ENCODE data around the gene SSBP4. TPM values are rescaled to one million over a fixed set of nuclear protein-coding genes. Genes with fewer than 3 reads are reported as not detected.

The SSBP4 gene
- total RNA-seq, 1 experiment from 2014 or later: 51.2 TPM

DNA sequence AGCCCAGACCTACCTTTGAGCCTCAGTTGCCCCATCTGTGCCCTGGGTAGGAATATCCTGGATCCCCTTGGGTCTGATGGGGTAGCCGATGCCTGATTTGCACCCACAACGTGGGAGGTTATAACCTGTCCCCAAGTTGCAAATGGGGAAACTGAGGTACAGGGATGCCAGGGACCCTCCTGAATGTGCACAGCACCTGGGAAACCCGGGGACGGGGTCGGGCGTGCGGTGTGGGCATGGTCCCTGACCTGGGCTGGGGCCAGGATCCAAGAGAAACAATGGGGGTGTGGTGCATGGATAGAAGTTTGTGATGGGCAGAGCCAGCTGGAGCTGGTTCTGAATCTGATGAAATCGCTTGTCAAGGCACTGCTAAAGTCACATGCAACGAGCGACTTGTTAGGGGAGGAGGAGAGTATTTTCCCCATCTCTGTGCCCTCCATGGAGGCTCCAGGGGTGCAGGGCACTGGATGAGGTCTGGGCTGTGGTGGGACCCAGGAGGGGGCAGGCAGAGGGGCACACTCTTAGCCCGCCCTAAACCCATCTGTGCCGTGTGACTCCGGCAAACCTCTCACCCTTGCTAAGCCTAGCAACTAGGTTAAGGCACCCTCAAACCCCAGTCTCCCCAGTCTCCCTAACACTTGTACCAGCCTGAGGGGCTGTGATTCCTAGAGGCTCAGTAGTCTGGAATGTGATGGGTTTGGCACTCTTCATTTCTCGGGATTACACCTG lies 32.5 kb upstream of the SSBP4 start (continued):
- TF ChIP-seq, protein P1, sequence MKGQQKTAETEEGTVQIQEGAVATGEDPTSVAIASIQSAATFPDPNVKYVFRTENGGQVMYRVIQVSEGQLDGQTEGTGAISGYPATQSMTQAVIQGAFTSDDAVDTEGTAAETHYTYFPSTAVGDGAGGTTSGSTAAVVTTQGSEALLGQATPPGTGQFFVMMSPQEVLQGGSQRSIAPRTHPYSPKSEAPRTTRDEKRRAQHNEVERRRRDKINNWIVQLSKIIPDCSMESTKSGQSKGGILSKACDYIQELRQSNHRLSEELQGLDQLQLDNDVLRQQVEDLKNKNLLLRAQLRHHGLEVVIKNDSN (CRISPR knock-in tag; IDR thresholded peaks at IDR 0.05): peak; percentile 30; the same call in 1 of the 2 replicates
- TF ChIP-seq NFYB (CRISPR knock-in tag; conservative IDR thresholded peaks at IDR 0.05; ENCODE audit: low read depth) (no peak), CREB1 (CRISPR knock-in tag; IDR thresholded peaks at IDR 0.05) (no peak), GRHL2 (CRISPR knock-in tag; IDR thresholded peaks at IDR 0.05; ENCODE audit: insufficient replicate concordance, severe bottlenecking) (no peak), ELF4 (CRISPR knock-in tag; IDR thresholded peaks at IDR 0.05; ENCODE audit: low read depth) (no peak)
- TF ChIP-seq, protein P2, sequence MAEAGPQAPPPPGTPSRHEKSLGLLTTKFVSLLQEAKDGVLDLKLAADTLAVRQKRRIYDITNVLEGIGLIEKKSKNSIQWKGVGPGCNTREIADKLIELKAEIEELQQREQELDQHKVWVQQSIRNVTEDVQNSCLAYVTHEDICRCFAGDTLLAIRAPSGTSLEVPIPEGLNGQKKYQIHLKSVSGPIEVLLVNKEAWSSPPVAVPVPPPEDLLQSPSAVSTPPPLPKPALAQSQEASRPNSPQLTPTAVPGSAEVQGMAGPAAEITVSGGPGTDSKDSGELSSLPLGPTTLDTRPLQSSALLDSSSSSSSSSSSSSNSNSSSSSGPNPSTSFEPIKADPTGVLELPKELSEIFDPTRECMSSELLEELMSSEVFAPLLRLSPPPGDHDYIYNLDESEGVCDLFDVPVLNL (CRISPR knock-in tag; IDR thresholded peaks at IDR 0.05; ENCODE audit: borderline replicate concordance, low read depth): no peak
- TF ChIP-seq, protein P3, sequence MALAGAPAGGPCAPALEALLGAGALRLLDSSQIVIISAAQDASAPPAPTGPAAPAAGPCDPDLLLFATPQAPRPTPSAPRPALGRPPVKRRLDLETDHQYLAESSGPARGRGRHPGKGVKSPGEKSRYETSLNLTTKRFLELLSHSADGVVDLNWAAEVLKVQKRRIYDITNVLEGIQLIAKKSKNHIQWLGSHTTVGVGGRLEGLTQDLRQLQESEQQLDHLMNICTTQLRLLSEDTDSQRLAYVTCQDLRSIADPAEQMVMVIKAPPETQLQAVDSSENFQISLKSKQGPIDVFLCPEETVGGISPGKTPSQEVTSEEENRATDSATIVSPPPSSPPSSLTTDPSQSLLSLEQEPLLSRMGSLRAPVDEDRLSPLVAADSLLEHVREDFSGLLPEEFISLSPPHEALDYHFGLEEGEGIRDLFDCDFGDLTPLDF (CRISPR knock-in tag; IDR thresholded peaks at IDR 0.05): no peak
- TF ChIP-seq, protein P4, sequence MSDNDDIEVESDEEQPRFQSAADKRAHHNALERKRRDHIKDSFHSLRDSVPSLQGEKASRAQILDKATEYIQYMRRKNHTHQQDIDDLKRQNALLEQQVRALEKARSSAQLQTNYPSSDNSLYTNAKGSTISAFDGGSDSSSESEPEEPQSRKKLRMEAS (CRISPR knock-in tag; IDR thresholded peaks at IDR 0.05): peak; percentile 29; the same call in 1 of the 2 replicates

DNA sequence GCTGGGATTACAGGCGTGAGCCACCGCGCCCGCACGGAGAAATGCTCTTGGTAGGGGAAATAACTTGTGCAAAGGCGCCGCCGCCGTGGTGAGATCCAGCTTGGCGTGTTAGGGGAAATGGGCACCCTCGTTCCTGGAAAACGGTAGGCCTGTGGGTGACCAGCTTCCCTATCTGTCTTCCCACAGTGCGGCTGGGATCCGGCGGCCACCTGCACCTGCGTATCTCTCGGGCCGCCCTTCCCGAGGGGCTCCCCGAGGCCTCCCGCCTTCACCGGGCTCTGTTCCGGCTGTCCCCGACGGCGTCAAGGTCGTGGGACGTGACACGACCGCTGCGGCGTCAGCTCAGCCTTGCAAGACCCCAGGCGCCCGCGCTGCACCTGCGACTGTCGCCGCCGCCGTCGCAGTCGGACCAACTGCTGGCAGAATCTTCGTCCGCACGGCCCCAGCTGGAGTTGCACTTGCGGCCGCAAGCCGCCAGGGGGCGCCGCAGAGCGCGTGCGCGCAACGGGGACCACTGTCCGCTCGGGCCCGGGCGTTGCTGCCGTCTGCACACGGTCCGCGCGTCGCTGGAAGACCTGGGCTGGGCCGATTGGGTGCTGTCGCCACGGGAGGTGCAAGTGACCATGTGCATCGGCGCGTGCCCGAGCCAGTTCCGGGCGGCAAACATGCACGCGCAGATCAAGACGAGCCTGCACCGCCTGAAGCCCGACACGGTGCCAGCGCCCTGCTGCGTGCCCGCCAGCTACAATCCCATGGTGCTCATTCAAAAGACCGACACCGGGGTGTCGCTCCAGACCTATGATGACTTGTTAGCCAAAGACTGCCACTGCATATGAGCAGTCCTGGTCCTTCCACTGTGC lies 30.9 kb upstream of the SSBP4 start:
- Mint-ChIP-seq H3K36me3 (peaks cover 11% of the 10 kb centered on the region), H3K9me3 (no peaks in the 10 kb centered on the region), H3K4me1 (peaks cover 29% of the 10 kb centered on the region), H3K27me3 (ENCODE audit: low read depth) (peaks cover 32% of the 10 kb centered on the region), H3K4me3 (peak overlapping the region; percentile 73), H3K27ac (no peak overlapping the region)
- CTCF ChIA-PET: interaction anchor here (0.6 to 6.1 kb wide), 50 partner anchors 8 to 1270 kb away, joined by 3 to 106 read pairs (median 6); partner anchors contain the start of genes IQCN, JUND, LRRC25 and LSM4
- POLR2A ChIA-PET: interaction anchor here (0.5 to 3.3 kb wide), 5 partner anchors 21 to 252 kb away, joined by 3 to 28 read pairs (median 4); partner anchors contain the start of gene JUND
- ATAC-seq (peak; percentile 69), DNase-seq (ENCODE audit: low spot score) (peak; percentile 90)
- TF ChIP-seq MYBL2 (CRISPR knock-in tag; IDR thresholded peaks at IDR 0.05) (peak; percentile 74; the same call in 1 of the 2 replicates), CREB1 (CRISPR knock-in tag; IDR thresholded peaks at IDR 0.05) (0 out of 2 replicates have a peak, but pooled peaks have one; percentile 45)
- TF ChIP-seq, protein P1 (CRISPR knock-in tag; IDR thresholded peaks at IDR 0.05): 0 out of 2 replicates have a peak, but pooled peaks have one; percentile 20
- TF ChIP-seq, protein P5, sequence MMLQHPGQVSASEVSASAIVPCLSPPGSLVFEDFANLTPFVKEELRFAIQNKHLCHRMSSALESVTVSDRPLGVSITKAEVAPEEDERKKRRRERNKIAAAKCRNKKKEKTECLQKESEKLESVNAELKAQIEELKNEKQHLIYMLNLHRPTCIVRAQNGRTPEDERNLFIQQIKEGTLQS (CRISPR knock-in tag; conservative IDR thresholded peaks at IDR 0.05): no peak
- TF ChIP-seq, protein P6, sequence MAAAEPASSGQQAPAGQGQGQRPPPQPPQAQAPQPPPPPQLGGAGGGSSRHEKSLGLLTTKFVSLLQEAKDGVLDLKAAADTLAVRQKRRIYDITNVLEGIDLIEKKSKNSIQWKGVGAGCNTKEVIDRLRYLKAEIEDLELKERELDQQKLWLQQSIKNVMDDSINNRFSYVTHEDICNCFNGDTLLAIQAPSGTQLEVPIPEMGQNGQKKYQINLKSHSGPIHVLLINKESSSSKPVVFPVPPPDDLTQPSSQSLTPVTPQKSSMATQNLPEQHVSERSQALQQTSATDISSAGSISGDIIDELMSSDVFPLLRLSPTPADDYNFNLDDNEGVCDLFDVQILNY (CRISPR knock-in tag; IDR thresholded peaks at IDR 0.05): peak; percentile 79
- TF ChIP-seq, protein P3 (CRISPR knock-in tag; IDR thresholded peaks at IDR 0.05): peak; percentile 35; the same call in 1 of the 2 replicates
- TF ChIP-seq, protein P7, sequence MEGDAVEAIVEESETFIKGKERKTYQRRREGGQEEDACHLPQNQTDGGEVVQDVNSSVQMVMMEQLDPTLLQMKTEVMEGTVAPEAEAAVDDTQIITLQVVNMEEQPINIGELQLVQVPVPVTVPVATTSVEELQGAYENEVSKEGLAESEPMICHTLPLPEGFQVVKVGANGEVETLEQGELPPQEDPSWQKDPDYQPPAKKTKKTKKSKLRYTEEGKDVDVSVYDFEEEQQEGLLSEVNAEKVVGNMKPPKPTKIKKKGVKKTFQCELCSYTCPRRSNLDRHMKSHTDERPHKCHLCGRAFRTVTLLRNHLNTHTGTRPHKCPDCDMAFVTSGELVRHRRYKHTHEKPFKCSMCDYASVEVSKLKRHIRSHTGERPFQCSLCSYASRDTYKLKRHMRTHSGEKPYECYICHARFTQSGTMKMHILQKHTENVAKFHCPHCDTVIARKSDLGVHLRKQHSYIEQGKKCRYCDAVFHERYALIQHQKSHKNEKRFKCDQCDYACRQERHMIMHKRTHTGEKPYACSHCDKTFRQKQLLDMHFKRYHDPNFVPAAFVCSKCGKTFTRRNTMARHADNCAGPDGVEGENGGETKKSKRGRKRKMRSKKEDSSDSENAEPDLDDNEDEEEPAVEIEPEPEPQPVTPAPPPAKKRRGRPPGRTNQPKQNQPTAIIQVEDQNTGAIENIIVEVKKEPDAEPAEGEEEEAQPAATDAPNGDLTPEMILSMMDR (IDR thresholded peaks at IDR 0.05): peak; percentile 100
- TF ChIP-seq, protein P8, sequence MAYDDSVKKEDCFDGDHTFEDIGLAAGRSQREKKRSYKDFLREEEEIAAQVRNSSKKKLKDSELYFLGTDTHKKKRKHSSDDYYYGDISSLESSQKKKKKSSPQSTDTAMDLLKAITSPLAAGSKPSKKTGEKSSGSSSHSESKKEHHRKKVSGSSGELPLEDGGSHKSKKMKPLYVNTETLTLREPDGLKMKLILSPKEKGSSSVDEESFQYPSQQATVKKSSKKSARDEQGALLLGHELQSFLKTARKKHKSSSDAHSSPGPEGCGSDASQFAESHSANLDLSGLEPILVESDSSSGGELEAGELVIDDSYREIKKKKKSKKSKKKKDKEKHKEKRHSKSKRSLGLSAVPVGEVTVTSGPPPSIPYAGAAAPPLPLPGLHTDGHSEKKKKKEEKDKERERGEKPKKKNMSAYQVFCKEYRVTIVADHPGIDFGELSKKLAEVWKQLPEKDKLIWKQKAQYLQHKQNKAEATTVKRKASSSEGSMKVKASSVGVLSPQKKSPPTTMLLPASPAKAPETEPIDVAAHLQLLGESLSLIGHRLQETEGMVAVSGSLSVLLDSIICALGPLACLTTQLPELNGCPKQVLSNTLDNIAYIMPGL (CRISPR knock-in tag; IDR thresholded peaks at IDR 0.05): peak; percentile 98
- TF ChIP-seq, protein P9, sequence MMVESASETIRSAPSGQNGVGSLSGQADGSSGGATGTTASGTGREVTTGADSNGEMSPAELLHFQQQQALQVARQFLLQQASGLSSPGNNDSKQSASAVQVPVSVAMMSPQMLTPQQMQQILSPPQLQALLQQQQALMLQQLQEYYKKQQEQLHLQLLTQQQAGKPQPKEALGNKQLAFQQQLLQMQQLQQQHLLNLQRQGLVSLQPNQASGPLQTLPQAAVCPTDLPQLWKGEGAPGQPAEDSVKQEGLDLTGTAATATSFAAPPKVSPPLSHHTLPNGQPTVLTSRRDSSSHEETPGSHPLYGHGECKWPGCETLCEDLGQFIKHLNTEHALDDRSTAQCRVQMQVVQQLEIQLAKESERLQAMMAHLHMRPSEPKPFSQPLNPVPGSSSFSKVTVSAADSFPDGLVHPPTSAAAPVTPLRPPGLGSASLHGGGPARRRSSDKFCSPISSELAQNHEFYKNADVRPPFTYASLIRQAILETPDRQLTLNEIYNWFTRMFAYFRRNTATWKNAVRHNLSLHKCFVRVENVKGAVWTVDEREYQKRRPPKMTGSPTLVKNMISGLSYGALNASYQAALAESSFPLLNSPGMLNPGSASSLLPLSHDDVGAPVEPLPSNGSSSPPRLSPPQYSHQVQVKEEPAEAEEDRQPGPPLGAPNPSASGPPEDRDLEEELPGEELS (CRISPR knock-in tag; IDR thresholded peaks at IDR 0.05): 0 out of 2 replicates have a peak, but pooled peaks have one; percentile 32
- TF ChIP-seq, protein P10, sequence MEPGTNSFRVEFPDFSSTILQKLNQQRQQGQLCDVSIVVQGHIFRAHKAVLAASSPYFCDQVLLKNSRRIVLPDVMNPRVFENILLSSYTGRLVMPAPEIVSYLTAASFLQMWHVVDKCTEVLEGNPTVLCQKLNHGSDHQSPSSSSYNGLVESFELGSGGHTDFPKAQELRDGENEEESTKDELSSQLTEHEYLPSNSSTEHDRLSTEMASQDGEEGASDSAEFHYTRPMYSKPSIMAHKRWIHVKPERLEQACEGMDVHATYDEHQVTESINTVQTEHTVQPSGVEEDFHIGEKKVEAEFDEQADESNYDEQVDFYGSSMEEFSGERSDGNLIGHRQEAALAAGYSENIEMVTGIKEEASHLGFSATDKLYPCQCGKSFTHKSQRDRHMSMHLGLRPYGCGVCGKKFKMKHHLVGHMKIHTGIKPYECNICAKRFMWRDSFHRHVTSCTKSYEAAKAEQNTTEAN (CRISPR knock-in tag; IDR thresholded peaks at IDR 0.05): 0 out of 2 replicates have a peak, but pooled peaks have one; percentile 26

Data from WTC11 (cell line).